Naive thymus-derived CD4-positive, alpha-beta T cell (primary cell): Measurements from ENCODE around the gene STX11. TPM values are rescaled to one million over a fixed set of nuclear protein-coding genes. Genes with fewer than 3 reads are reported as not detected.

Experiments used
- ATAC-seq: fragments of 150-1000 bp; cut with Tn5 transposase; 2 replicates; pipeline ENCODE4 v1.10.0; 2021; ENCODE audit warnings: mild to moderate bottlenecking, moderate library complexity
- CTCF ChIA-PET: fragments of 350-600 bp; sonication (Branson Sonifier 250); formaldehyde crosslinking; loops from one replicate; lab custom pipeline; 2021; ENCODE audit warnings: antibody characterized with exemption; lab: Charles Lee
- POLR2A ChIA-PET: fragments of 350-600 bp; sonication (Branson Sonifier 250); formaldehyde crosslinking; loops from one replicate; lab custom pipeline; 2021; ENCODE audit warnings: antibody characterized with exemption, inconsistent platforms; lab: Charles Lee
- DNase-seq, 9 donors: peaks; one replicate each; pipeline versions ENCODE4 v3.0.0 to v3.0.0-alpha.2; 2020 to 2022; ENCODE audit warnings: mixed read lengths in 1 of 9
- H3K27ac ChIP-seq: one replicate; pipeline ENCODE4 v1.7.0; 2013; ENCODE audit warnings: mild to moderate bottlenecking, low read depth, low read length, moderate library complexity
- H3K27me3 ChIP-seq, 2 donors: one replicate each; pipeline ENCODE4 v1.7.0; 2013; ENCODE audit warnings: low read length in 2 of 2, mild to moderate bottlenecking in 2 of 2, moderate library complexity in 2 of 2; ENCODE audit not compliant: control insufficient read depth in 2 of 2, insufficient read depth in 2 of 2
- H3K36me3 ChIP-seq, 3 experiments: 1 replicate in 2 of 3; 2 replicates in 1 of 3; pipeline ENCODE4 v1.7.0; 2013; ENCODE audit warnings: low read length in 3 of 3, mild to moderate bottlenecking in 3 of 3, moderate library complexity in 1 of 3; ENCODE audit not compliant: insufficient read depth in 3 of 3, control insufficient read depth in 2 of 3
- H3K4me1 ChIP-seq, 2 donors: one replicate each; pipeline ENCODE4 v1.7.0; 2013; ENCODE audit warnings: low read length in 2 of 2, mild to moderate bottlenecking in 2 of 2, moderate library complexity in 1 of 2; ENCODE audit not compliant: control insufficient read depth in 2 of 2, insufficient read depth in 2 of 2
- H3K4me3 ChIP-seq: 2 replicates; pipeline ENCODE4 v1.7.0; 2013; ENCODE audit warnings: mild to moderate bottlenecking, low read length
- H3K9me3 ChIP-seq, 3 experiments: 1 replicate in 2 of 3; 2 replicates in 1 of 3; pipeline ENCODE4 v1.7.0; 2013; ENCODE audit warnings: low read length in 3 of 3; ENCODE audit not compliant: control insufficient read depth in 2 of 3
- H3K27ac Mint-ChIP-seq, 9 donors: one replicate each; pipeline ENCODE4 v1.8.0; 2020 to 2022; ENCODE audit warnings: mixed read lengths in 9 of 9, mild to moderate bottlenecking in 8 of 9, moderate library complexity in 5 of 9, inconsistent platforms in 2 of 9
- H3K27me3 Mint-ChIP-seq, 5 donors: one replicate each; pipeline ENCODE4 v1.8.0; 2021 to 2022; ENCODE audit warnings: mixed read lengths in 5 of 5, mild to moderate bottlenecking in 1 of 5
- H3K36me3 Mint-ChIP-seq, 5 donors: one replicate each; pipeline ENCODE4 v1.8.0; 2020 to 2022; ENCODE audit warnings: mixed read lengths in 5 of 5, mild to moderate bottlenecking in 3 of 5, inconsistent platforms in 1 of 5
- H3K4me1 Mint-ChIP-seq, 7 donors: one replicate each; pipeline ENCODE4 v1.8.0; 2020 to 2022; ENCODE audit warnings: mixed read lengths in 7 of 7, mild to moderate bottlenecking in 3 of 7, inconsistent platforms in 1 of 7
- H3K4me3 Mint-ChIP-seq, 10 donors: one replicate each; pipeline ENCODE4 v1.8.0; 2020 to 2022; ENCODE audit warnings: mild to moderate bottlenecking in 10 of 10, mixed read lengths in 10 of 10, moderate library complexity in 6 of 10, inconsistent platforms in 2 of 10
- H3K9me3 Mint-ChIP-seq, 11 donors: one replicate each; pipeline ENCODE4 v1.8.0; 2020 to 2022; ENCODE audit warnings: mixed read lengths in 11 of 11, mild to moderate bottlenecking in 4 of 11, inconsistent platforms in 1 of 11, moderate library complexity in 1 of 11
- intact Hi-C, 2 donors: fragments of 100-400 bp; cut with micrococcal nuclease; formaldehyde crosslinking; loops; one replicate each; pipeline ENCODE4 v1.15.1; 2023
- polyA plus RNA-seq, 2 donors: library from polyadenylated mRNA; unstranded; fragments of 300-500 nt; fragmentation: Illumina TruSeq; gene quantifications; one replicate each; pipeline ENCODE4 v1.2.3, GENCODE V29; 2021
- total RNA-seq, 6 experiments: library from RNA in 5 of 6; stranded (reverse) in 5 of 6; gene quantifications; 1 replicate in 5 of 6; 2 replicates in 1 of 6; pipeline ENCODE4 v1.2.3 and lab custom pipeline; 2021 to 2026

STX11 gene
- total and polyA plus RNA-seq, 7 experiments from 2014 or later = 1.9 to 60.5 (median 2.7) TPM

- Histone ChIP-seq H3K36me3 (peaks cover 0 to 3% (median 0%) of the 10 kb centered on the region in 3 experiments), H3K9me3 (no peaks in the 10 kb centered on the region), H3K27ac (no peak overlapping the region), H3K4me3 (no peak overlapping the region), H3K4me1 (peaks cover 15 to 18% of the 10 kb centered on the region in 2 donors), H3K27me3 (no peaks in the 10 kb centered on the region)
- H3K9me3 Mint-ChIP-seq = peaks cover 0 to 20% (median 0%) of the 10 kb centered on the region in 11 donors
- peaks cover 12 to 48% (median 40%) of the 10 kb centered on the region in 7 donors for H3K4me1 Mint-ChIP-seq
- CTCF ChIA-PET = interaction anchor here (0.7 to 1.8 kb wide), 9 partner anchors 9 to 279 kb away, joined by 3 to 7 read pairs (median 4); no protein-coding TSS in a partner anchor
- peak overlapping the region in 4 of 10 donors; percentile 24 to 91 (median 38) for H3K4me3 Mint-ChIP-seq
- intact Hi-C loops = loop anchor here (1.0 to 10.0 kb wide), 8 partner anchors 114 to 1746 kb away; partner anchors contain the start of genes EPM2A (in 2 of the 2), HIVEP2 (in 1 of the 2) and SHPRH (in 1 of the 2)
- POLR2A ChIA-PET = no interaction called here
- peaks cover 0 to 4% (median 0%) of the 10 kb centered on the region in 5 donors for H3K27me3 Mint-ChIP-seq
- DNase-seq (peak in 6 of 9 donors; percentile 13 to 61 (median 42)), ATAC-seq (no peak)
- peaks cover 0 to 8% (median 0%) of the 10 kb centered on the region in 5 donors for H3K36me3 Mint-ChIP-seq
- peak overlapping the region in 6 of 9 donors; percentile 3 to 100 (median 78) for H3K27ac Mint-ChIP-seq
Measured at GRCh38 chr6:144219056-144219685, 68.9 kb downstream of the STX11 start.

- H3K27ac Mint-ChIP-seq = no peak overlapping the region
- peaks cover 0 to 20% (median 0%) of the 10 kb centered on the region in 11 donors for H3K9me3 Mint-ChIP-seq
Measured at GRCh38 chr6:144220031-144220790, 69.9 kb downstream of the STX11 start.

GRCh38 chr6:144223686-144224085, 73.4 kb downstream of the STX11 start:
- POLR2A ChIA-PET = interaction anchor here (1.2 kb wide), 1 partner anchor 42 kb away, joined by 3 read pairs; no protein-coding TSS in a partner anchor
- ATAC-seq = no peak
- no peak overlapping the region for H3K27ac Mint-ChIP-seq

More at GRCh38 chr6:144220031-144220790, 69.9 kb downstream of the STX11 start:
- Histone ChIP-seq H3K27me3 (no peaks in the 10 kb centered on the region), H3K36me3 (peaks cover 0 to 3% (median 0%) of the 10 kb centered on the region in 3 experiments), H3K27ac (no peak overlapping the region), H3K9me3 (no peaks in the 10 kb centered on the region), H3K4me3 (no peak overlapping the region), H3K4me1 (peaks cover 10 to 14% of the 10 kb centered on the region in 2 donors)
- POLR2A ChIA-PET = no interaction called here
- DNase-seq (no peak), ATAC-seq (no peak)
- peaks cover 0 to 8% (median 0%) of the 10 kb centered on the region in 5 donors for H3K36me3 Mint-ChIP-seq
- CTCF ChIA-PET = interaction anchor here (1.7 to 1.8 kb wide), 2 partner anchors 262 to 280 kb away, joined by 6 to 7 read pairs; no protein-coding TSS in a partner anchor
- intact Hi-C loops = no loop called here
- H3K4me3 Mint-ChIP-seq = no peak overlapping the region
- peaks cover 0 to 4% (median 0%) of the 10 kb centered on the region in 5 donors for H3K27me3 Mint-ChIP-seq
- H3K4me1 Mint-ChIP-seq = peaks cover 12 to 49% (median 38%) of the 10 kb centered on the region in 7 donors

GRCh38 chr6:144231721-144232120, 81.4 kb downstream of the STX11 start:
- Mint-ChIP-seq H3K36me3 (no peaks in the 10 kb centered on the region), H3K27ac (peak overlapping the region in 1 of 9 donors; percentile 34), H3K4me1 (no peaks in the 10 kb centered on the region), H3K27me3 (peaks cover 0 to 8% (median 0%) of the 10 kb centered on the region in 5 donors), H3K9me3 (peaks cover 0 to 5% (median 0%) of the 10 kb centered on the region in 11 donors), H3K4me3 (no peak overlapping the region)
- no peaks in the 10 kb centered on the region for H3K27me3 ChIP-seq
- POLR2A ChIA-PET = no interaction called here
- H3K4me3 ChIP-seq = no peak overlapping the region
- H3K36me3 ChIP-seq = no peaks in the 10 kb centered on the region
- no peaks in the 10 kb centered on the region for H3K4me1 ChIP-seq
- CTCF ChIA-PET = no interaction called here
- H3K9me3 ChIP-seq = no peaks in the 10 kb centered on the region
- DNase-seq = no peak
- H3K27ac ChIP-seq = no peak overlapping the region
- ATAC-seq = no peak
- intact Hi-C loops = no loop called here

More at GRCh38 chr6:144223686-144224085, 73.4 kb downstream of the STX11 start:
- H3K9me3 Mint-ChIP-seq = no peaks in the 10 kb centered on the region
- no peaks in the 10 kb centered on the region for H3K27me3 ChIP-seq
- H3K27me3 Mint-ChIP-seq = peaks cover 0 to 12% (median 0%) of the 10 kb centered on the region in 5 donors
- H3K4me3 ChIP-seq = no peak overlapping the region
- no peaks in the 10 kb centered on the region for H3K9me3 ChIP-seq
- CTCF ChIA-PET = no interaction called here
- H3K4me1 ChIP-seq = peaks cover 0 to under 1% of the 10 kb centered on the region in 2 donors
- no peaks in the 10 kb centered on the region for H3K36me3 Mint-ChIP-seq
- peaks cover 2 to 21% (median 10%) of the 10 kb centered on the region in 7 donors for H3K4me1 Mint-ChIP-seq
- H3K4me3 Mint-ChIP-seq = no peak overlapping the region
- H3K27ac ChIP-seq = no peak overlapping the region
- no peaks in the 10 kb centered on the region for H3K36me3 ChIP-seq
- DNase-seq = no peak
- intact Hi-C loops = no loop called here

GRCh38 chr6:144232176-144232831, 82.0 kb downstream of the STX11 start:
- Histone ChIP-seq H3K4me3 (no peak overlapping the region), H3K9me3 (no peaks in the 10 kb centered on the region), H3K27me3 (no peaks in the 10 kb centered on the region), H3K4me1 (no peaks in the 10 kb centered on the region), H3K27ac (no peak overlapping the region), H3K36me3 (no peaks in the 10 kb centered on the region)
- no peak overlapping the region for H3K4me3 Mint-ChIP-seq
- H3K27me3 Mint-ChIP-seq = peaks cover 0 to 6% (median 0%) of the 10 kb centered on the region in 5 donors
- intact Hi-C loops = no loop called here
- H3K27ac Mint-ChIP-seq = peak overlapping the region in 1 of 9 donors; percentile 34
- peaks cover 0 to 5% (median 0%) of the 10 kb centered on the region in 11 donors for H3K9me3 Mint-ChIP-seq
- ChIA-PET CTCF (interaction anchor here (1.1 to 1.4 kb wide), 2 partner anchors 13 to 15 kb away, joined by 3 read pairs; no protein-coding TSS in a partner anchor), POLR2A (no interaction called here)
- H3K4me1 Mint-ChIP-seq = no peaks in the 10 kb centered on the region
- DNase-seq (no peak), ATAC-seq (no peak)
- H3K36me3 Mint-ChIP-seq = no peaks in the 10 kb centered on the region

- peaks cover 0 to 3% (median 0%) of the 10 kb centered on the region in 5 donors for H3K27me3 Mint-ChIP-seq
- H3K36me3 Mint-ChIP-seq = no peaks in the 10 kb centered on the region
- no peak overlapping the region for H3K4me3 Mint-ChIP-seq
- no peak for ATAC-seq
- ChIA-PET CTCF (interaction anchor here (1.0 to 1.4 kb wide), 3 partner anchors 14 to 83 kb away, joined by 3 read pairs; partner anchors contain the start of gene STX11), POLR2A (no interaction called here)
- no peak for DNase-seq
- H3K27ac Mint-ChIP-seq = no peak overlapping the region
- H3K4me1 Mint-ChIP-seq = no peaks in the 10 kb centered on the region
- no peak overlapping the region for H3K4me3 ChIP-seq
- intact Hi-C loops = no loop called here
- peaks cover 0 to 5% (median 0%) of the 10 kb centered on the region in 11 donors for H3K9me3 Mint-ChIP-seq
- no peaks in the 10 kb centered on the region for H3K9me3 ChIP-seq
- no peaks in the 10 kb centered on the region for H3K4me1 ChIP-seq
- no peaks in the 10 kb centered on the region for H3K27me3 ChIP-seq
- no peaks in the 10 kb centered on the region for H3K36me3 ChIP-seq
- no peak overlapping the region for H3K27ac ChIP-seq
Measured at GRCh38 chr6:144232832-144233230, 82.5 kb downstream of the STX11 start.
